ENCODE measurements around the gene MYF6.

DNA sequence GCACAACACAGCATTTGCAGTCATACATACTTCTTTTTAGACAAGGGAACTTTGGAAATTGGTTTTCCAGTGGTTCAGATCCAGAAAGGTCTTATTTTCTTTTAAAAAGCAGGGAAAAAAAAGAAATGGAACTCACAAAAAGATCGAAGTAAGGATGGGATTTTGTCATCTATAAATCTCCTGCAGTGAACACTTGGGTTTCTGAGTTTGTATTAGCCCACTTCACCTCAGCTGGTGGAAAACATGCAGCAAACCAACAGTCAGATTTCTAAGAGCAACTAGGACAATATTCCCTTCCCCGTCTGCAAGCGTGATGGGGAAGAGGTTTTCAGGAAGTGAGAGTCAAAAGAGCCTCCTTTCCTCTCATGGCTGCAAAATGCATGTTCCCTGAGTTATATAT, 13.9 kb downstream of the MYF6 start:
- TF ChIP-seq EZH2 (IDR thresholded peaks at IDR 0.05; ENCODE audit: borderline replicate concordance, low read depth, low read length, severe bottlenecking): no peak
- TF ChIP-seq, protein P1, sequence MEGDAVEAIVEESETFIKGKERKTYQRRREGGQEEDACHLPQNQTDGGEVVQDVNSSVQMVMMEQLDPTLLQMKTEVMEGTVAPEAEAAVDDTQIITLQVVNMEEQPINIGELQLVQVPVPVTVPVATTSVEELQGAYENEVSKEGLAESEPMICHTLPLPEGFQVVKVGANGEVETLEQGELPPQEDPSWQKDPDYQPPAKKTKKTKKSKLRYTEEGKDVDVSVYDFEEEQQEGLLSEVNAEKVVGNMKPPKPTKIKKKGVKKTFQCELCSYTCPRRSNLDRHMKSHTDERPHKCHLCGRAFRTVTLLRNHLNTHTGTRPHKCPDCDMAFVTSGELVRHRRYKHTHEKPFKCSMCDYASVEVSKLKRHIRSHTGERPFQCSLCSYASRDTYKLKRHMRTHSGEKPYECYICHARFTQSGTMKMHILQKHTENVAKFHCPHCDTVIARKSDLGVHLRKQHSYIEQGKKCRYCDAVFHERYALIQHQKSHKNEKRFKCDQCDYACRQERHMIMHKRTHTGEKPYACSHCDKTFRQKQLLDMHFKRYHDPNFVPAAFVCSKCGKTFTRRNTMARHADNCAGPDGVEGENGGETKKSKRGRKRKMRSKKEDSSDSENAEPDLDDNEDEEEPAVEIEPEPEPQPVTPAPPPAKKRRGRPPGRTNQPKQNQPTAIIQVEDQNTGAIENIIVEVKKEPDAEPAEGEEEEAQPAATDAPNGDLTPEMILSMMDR (IDR thresholded peaks at IDR 0.05; ENCODE audit: borderline replicate concordance, extremely low read depth, low read length, poor library complexity, severe bottlenecking): no peak
